Medulla oblongata (tissue), 1 donor: ENCODE data around the gene DCAF6.

ENCODE experiments used
- DNase-seq: peaks from one replicate; pipeline ENCODE4 v3.0.0-alpha.2; 2015; ENCODE audit errors: extremely low spot score

Gene DCAF6

GRCh38 chr1:167957710-167958109 is 21.2 kb downstream of the DCAF6 start:
- DNase-seq: no peak

GRCh38 chr1:167964646-167965045 is 28.2 kb downstream of the DCAF6 start:
- DNase-seq: no peak

GRCh38 chr1:167966050-167966449 is 29.6 kb downstream of the DCAF6 start:
- no peak for DNase-seq

GRCh38 chr1:167968569-167968968 is 32.1 kb downstream of the DCAF6 start:
- no peak for DNase-seq

GRCh38 chr1:167973832-167974231 is 37.3 kb downstream of the DCAF6 start:
- DNase-seq: no peak

- DNase-seq: no peak
Observed at GRCh38 chr1:167974698-167975097, 38.2 kb downstream of the DCAF6 start.

- no peak for DNase-seq
Observed at GRCh38 chr1:167977245-167977644, 40.8 kb downstream of the DCAF6 start.

GRCh38 chr1:167981933-167982332 is 45.5 kb downstream of the DCAF6 start:
- DNase-seq: no peak

GRCh38 chr1:167983797-167984420 is 47.4 kb downstream of the DCAF6 start:
- no peak for DNase-seq

- no peak for DNase-seq
Observed at GRCh38 chr1:167984886-167985489, 48.5 kb downstream of the DCAF6 start.

- no peak for DNase-seq
Observed at GRCh38 chr1:167987174-167987573, 50.7 kb downstream of the DCAF6 start.

- DNase-seq: no peak
Observed at GRCh38 chr1:167991546-167991945, 55.1 kb downstream of the DCAF6 start.

- no peak for DNase-seq
Observed at GRCh38 chr1:167993720-167994119, 57.2 kb downstream of the DCAF6 start.

- DNase-seq: no peak
Observed at GRCh38 chr1:167994560-167994959, 58.1 kb downstream of the DCAF6 start.

- DNase-seq: no peak
Observed at GRCh38 chr1:167995038-167995437, 58.6 kb downstream of the DCAF6 start.

- no peak for DNase-seq
Observed at GRCh38 chr1:167996266-167996665, 59.8 kb downstream of the DCAF6 start.

- DNase-seq: no peak
Observed at GRCh38 chr1:167997037-167997575, 60.6 kb downstream of the DCAF6 start.

GRCh38 chr1:167999877-168000276 is 63.4 kb downstream of the DCAF6 start:
- DNase-seq: no peak

GRCh38 chr1:168000656-168001055 is 64.2 kb downstream of the DCAF6 start:
- no peak for DNase-seq

- no peak for DNase-seq
Observed at GRCh38 chr1:168001213-168001612, 64.7 kb downstream of the DCAF6 start.

GRCh38 chr1:168004531-168004930 is 68.0 kb downstream of the DCAF6 start:
- DNase-seq: peak; percentile 62

- DNase-seq: no peak
Observed at GRCh38 chr1:168005529-168005928, 69.0 kb downstream of the DCAF6 start.

- no peak for DNase-seq
Observed at GRCh38 chr1:168007691-168008090, 71.2 kb downstream of the DCAF6 start.

GRCh38 chr1:168008595-168008994 is 72.1 kb downstream of the DCAF6 start:
- DNase-seq: no peak
